HepG2 (cell line): ENCODE measurements around the gene HPD. TPM values are rescaled to one million over a fixed set of nuclear protein-coding genes. Genes with fewer than 3 reads are reported as not detected.

ENCODE experiments used
- CEBPB ChIP-seq: IDR thresholded peaks from 2 replicates; pipeline ENCODE4 v1.6.1; 2011; ENCODE audit warnings: low read depth, low read length, improper control_type of control experiment, borderline replicate concordance
- HIC2 ChIP-seq: sonication (generic); formaldehyde crosslinking; IDR thresholded peaks from 2 replicates; pipeline ENCODE4 v1.9.0; 2022; ENCODE audit warnings: low read depth, missing genetic modification reagents
- HMG20B ChIP-seq: conservative IDR thresholded peaks from 2 replicates; pipeline ENCODE4 v1.6.1; 2016; ENCODE audit warnings: missing genetic modification reagents, missing compliant biosample characterization
- HOMEZ ChIP-seq: IDR thresholded peaks from 2 replicates; pipeline ENCODE4 v1.6.1; 2016; ENCODE audit warnings: low read depth
- SRSF4 ChIP-seq: fragments of 200-400 bp; formaldehyde crosslinking; IDR thresholded peaks from one replicate; pipeline ENCODE4 v1.6.1; 2018; ENCODE audit warnings: mild to moderate bottlenecking, low read depth, low read length, moderate library complexity; ENCODE audit not compliant: poor library complexity, severe bottlenecking
- XBP1 ChIP-seq: sonication (generic); formaldehyde crosslinking; IDR thresholded peaks from 2 replicates; pipeline ENCODE4 v1.5.0; 2020; ENCODE audit warnings: missing genetic modification reagents
- ZNF263 ChIP-seq: sonication (generic); formaldehyde crosslinking; IDR thresholded peaks from 2 replicates; pipeline ENCODE4 v1.4.0; 2020; ENCODE audit warnings: missing genetic modification reagents
- ZNF552 ChIP-seq: sonication (generic); formaldehyde crosslinking; IDR thresholded peaks from 2 replicates; pipeline ENCODE4 v1.9.0; 2022; ENCODE audit warnings: missing genetic modification reagents, mild to moderate bottlenecking, borderline replicate concordance
- ZNF562 ChIP-seq: sonication (generic); formaldehyde crosslinking; IDR thresholded peaks from 2 replicates; pipeline ENCODE4 v1.8.0; 2022; ENCODE audit warnings: missing genetic modification reagents, borderline replicate concordance
- polyA plus RNA-seq, 8 experiments: library from polyadenylated mRNA; depleted of rRNA in 3 of 8; stranded (reverse) in 7 of 8; unstranded in 1 of 8; fragments of >200 nt; fragmentation: Illumina TruSeq in 4 of 8; extraction: Trizol in 4 of 8; gene quantifications; 2 replicates each; pipeline versions ENCODE4 v1.2.1 to v1.2.3, GENCODE V29; 2011 to 2016; ENCODE audit warnings: low read depth in 4 of 8, missing spikeins in 1 of 8, mixed read lengths in 1 of 8; ENCODE audit not compliant: insufficient read depth in 1 of 8
- total RNA-seq, 5 experiments: library from RNA; depleted of rRNA; stranded (reverse); fragments of >200 nt; fragmentation: Illumina TruSeq; extraction: Trizol; gene quantifications; 2 replicates each; pipeline ENCODE4 v1.2.3, GENCODE V29; 2016; ENCODE audit warnings: low read depth in 1 of 5
- TF ChIP-seq, protein P1 (sequence below): sonication (generic); formaldehyde crosslinking; IDR thresholded peaks from 2 replicates; pipeline ENCODE4 v1.4.0; 2020; ENCODE audit warnings: missing genetic modification reagents
- TF ChIP-seq, protein P2 (sequence below), 2 experiments: sonication (generic) in 1 of 2; formaldehyde crosslinking in 1 of 2; IDR thresholded peaks; 2 replicates each; pipeline versions ENCODE4 v1.4.0 to v1.6.1; 2016 to 2020; ENCODE audit warnings: borderline replicate concordance in 1 of 2, low read depth in 1 of 2, mild to moderate bottlenecking in 1 of 2, missing genetic modification reagents in 1 of 2
- TF ChIP-seq, protein P3 (sequence below): sonication (generic); formaldehyde crosslinking; IDR thresholded peaks from 2 replicates; pipeline ENCODE4 v1.8.1; 2023; ENCODE audit warnings: missing genetic modification reagents, inconsistent platforms, borderline replicate concordance

Gene HPD
- total and polyA plus RNA-seq, 2 of the 13 experiments (the other 11 are each of a cell fraction or from before 2014, with no cell fraction given) = 120 to 195 TPM

DNA sequence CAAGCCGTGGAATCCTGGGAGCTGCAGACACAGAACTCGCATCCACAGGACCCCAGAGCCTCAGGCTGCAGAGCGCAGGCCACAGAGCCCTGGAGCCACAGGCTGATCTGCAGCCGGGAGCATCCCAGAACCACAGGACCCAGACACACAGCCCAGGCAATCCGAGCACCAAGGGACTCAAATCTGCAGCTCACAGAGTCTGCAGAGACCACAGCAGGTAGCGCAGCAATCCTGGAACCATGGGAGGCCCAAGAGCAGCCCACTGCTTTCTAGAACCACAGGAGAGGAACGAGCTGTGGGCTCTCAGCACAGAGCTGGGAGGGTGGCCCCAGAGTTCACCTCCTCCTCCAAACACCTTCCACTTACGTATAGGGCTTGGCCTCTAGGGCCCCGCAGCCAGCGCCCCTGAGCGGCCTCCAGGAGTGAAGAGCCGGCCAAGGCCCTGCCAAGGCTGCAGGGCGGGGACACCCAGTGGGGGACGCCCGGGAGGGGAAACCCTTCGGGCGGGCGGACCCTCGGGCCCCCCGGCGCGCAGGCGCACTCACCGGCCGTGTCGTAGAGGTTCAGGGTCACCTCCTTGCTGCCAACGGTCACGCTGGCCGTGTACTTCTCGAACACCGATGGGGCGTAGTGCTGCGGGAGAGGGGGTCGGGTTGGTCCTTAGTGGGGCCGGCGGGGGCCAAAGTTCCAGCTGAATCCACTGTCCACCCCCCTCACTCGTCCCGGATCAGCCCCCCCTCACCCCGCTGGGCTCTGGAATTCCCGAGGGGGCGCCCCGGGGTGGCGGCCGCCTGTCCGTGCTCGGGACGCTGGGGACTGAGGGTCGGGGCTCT is 65.8 kb downstream of the HPD start (continued):
- TF ChIP-seq, protein P1, sequence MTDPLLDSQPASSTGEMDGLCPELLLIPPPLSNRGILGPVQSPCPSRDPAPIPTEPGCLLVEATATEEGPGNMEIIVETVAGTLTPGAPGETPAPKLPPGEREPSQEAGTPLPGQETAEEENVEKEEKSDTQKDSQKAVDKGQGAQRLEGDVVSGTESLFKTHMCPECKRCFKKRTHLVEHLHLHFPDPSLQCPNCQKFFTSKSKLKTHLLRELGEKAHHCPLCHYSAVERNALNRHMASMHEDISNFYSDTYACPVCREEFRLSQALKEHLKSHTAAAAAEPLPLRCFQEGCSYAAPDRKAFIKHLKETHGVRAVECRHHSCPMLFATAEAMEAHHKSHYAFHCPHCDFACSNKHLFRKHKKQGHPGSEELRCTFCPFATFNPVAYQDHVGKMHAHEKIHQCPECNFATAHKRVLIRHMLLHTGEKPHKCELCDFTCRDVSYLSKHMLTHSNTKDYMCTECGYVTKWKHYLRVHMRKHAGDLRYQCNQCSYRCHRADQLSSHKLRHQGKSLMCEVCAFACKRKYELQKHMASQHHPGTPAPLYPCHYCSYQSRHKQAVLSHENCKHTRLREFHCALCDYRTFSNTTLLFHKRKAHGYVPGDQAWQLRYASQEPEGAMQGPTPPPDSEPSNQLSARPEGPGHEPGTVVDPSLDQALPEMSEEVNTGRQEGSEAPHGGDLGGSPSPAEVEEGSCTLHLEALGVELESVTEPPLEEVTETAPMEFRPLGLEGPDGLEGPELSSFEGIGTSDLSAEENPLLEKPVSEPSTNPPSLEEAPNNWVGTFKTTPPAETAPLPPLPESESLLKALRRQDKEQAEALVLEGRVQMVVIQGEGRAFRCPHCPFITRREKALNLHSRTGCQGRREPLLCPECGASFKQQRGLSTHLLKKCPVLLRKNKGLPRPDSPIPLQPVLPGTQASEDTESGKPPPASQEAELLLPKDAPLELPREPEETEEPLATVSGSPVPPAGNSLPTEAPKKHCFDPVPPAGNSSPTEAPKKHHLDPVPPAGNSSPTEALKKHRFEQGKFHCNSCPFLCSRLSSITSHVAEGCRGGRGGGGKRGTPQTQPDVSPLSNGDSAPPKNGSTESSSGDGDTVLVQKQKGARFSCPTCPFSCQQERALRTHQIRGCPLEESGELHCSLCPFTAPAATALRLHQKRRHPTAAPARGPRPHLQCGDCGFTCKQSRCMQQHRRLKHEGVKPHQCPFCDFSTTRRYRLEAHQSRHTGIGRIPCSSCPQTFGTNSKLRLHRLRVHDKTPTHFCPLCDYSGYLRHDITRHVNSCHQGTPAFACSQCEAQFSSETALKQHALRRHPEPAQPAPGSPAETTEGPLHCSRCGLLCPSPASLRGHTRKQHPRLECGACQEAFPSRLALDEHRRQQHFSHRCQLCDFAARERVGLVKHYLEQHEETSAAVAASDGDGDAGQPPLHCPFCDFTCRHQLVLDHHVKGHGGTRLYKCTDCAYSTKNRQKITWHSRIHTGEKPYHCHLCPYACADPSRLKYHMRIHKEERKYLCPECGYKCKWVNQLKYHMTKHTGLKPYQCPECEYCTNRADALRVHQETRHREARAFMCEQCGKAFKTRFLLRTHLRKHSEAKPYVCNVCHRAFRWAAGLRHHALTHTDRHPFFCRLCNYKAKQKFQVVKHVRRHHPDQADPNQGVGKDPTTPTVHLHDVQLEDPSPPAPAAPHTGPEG (CRISPR knock-in tag) = no peak; the same call in 1 of the 2 replicates
- TF ChIP-seq ZNF552 (CRISPR knock-in tag) = peak; percentile 8; the same call in 1 of the 2 replicates
- TF ChIP-seq ZNF562 (CRISPR knock-in tag) = no peak
- TF ChIP-seq HIC2 (CRISPR knock-in tag) = no peak
- no peak; the same call in 1 of the 2 replicates for TF ChIP-seq HOMEZ (CRISPR knock-in tag)
- TF ChIP-seq HMG20B (CRISPR knock-in tag) = no peak
- TF ChIP-seq, protein P2, sequence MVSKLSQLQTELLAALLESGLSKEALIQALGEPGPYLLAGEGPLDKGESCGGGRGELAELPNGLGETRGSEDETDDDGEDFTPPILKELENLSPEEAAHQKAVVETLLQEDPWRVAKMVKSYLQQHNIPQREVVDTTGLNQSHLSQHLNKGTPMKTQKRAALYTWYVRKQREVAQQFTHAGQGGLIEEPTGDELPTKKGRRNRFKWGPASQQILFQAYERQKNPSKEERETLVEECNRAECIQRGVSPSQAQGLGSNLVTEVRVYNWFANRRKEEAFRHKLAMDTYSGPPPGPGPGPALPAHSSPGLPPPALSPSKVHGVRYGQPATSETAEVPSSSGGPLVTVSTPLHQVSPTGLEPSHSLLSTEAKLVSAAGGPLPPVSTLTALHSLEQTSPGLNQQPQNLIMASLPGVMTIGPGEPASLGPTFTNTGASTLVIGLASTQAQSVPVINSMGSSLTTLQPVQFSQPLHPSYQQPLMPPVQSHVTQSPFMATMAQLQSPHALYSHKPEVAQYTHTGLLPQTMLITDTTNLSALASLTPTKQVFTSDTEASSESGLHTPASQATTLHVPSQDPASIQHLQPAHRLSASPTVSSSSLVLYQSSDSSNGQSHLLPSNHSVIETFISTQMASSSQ (IDR thresholded peaks at IDR 0.05; ENCODE audit: low read depth) = no peak
- TF ChIP-seq, protein P2 (CRISPR knock-in tag; IDR thresholded peaks at IDR 0.05; ENCODE audit: borderline replicate concordance) = no peak
- TF ChIP-seq XBP1 = no peak
- TF ChIP-seq SRSF4 = no peak
- TF ChIP-seq, protein P3, sequence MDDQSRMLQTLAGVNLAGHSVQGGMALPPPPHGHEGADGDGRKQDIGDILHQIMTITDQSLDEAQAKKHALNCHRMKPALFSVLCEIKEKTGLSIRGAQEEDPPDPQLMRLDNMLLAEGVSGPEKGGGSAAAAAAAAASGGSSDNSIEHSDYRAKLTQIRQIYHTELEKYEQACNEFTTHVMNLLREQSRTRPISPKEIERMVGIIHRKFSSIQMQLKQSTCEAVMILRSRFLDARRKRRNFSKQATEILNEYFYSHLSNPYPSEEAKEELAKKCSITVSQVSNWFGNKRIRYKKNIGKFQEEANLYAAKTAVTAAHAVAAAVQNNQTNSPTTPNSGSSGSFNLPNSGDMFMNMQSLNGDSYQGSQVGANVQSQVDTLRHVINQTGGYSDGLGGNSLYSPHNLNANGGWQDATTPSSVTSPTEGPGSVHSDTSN (CRISPR knock-in tag) = no peak
- no peak for TF ChIP-seq CEBPB
- TF ChIP-seq ZNF263 (CRISPR knock-in tag) = no peak; the same call in 1 of the 2 replicates
